BJ (cell line): ENCODE data around the gene EPB41L2. TPM values are rescaled to one million over a fixed set of nuclear protein-coding genes. Genes with fewer than 3 reads are reported as not detected.

Experiments used
- CTCF ChIA-PET: fragments of 350-600 bp; formaldehyde crosslinking; extraction: SDS; loops from one replicate; lab custom pipeline; 2021; ENCODE audit warnings: antibody characterized with exemption, inconsistent platforms; lab: Yijun Ruan, JAX
- POLR2A ChIA-PET: fragments of 300-600 bp; sonication (Branson Sonifier 250); formaldehyde crosslinking; extraction: SDS; loops from one replicate; lab custom pipeline; 2021; ENCODE audit warnings: antibody characterized with exemption; lab: Charles Lee
- DNase-seq: peaks from one replicate; pipeline ENCODE4 v3.0.0-alpha.2; 2011; ENCODE audit warnings: low read depth
- H3K27me3 ChIP-seq: 2 replicates; pipeline ENCODE4 v1.6.0; 2011; ENCODE audit warnings: low read length; ENCODE audit not compliant: control insufficient read depth, insufficient read depth
- H3K36me3 ChIP-seq: 2 replicates; pipeline ENCODE4 v1.5.1; 2011; ENCODE audit warnings: low read length; ENCODE audit not compliant: control insufficient read depth, insufficient read depth
- H3K4me3 ChIP-seq: 2 replicates; pipeline ENCODE4 v1.5.1; 2011; ENCODE audit warnings: low read depth, mild to moderate bottlenecking, control low read depth, low read length
- polyA plus RNA-seq: library from polyadenylated mRNA; depleted of rRNA; stranded (reverse); fragments of >200 nt; gene quantifications from 2 replicates; pipeline ENCODE4 v1.2.3, GENCODE V29; 2011
- TF ChIP-seq, protein P1 (sequence below): IDR thresholded peaks from 2 replicates; pipeline ENCODE4 v1.5.1; 2011; ENCODE audit warnings: low read depth, mild to moderate bottlenecking, control low read depth, inconsistent platforms, low read length, moderate library complexity; ENCODE audit not compliant: insufficient read depth

The EPB41L2 gene
- polyA plus RNA-seq, 1 experiment, result 24.5 TPM

DNA sequence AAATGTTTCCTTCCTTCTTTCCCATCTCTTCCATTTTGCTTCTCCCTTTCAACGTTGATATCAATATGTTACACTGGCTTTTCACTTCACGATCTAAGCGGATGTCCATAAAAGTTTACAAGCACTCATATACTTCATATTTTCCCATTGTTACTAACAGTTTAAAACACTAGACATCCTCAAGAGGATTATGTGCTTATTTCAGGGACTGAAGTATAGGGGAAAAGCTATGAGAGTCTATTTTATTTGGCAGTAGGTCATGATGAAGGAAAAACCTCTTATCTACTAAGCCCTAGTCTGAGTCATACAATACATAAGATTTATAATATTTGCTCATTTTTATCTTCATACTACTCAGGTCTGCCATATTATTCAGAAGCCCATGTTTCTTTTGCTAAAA is 20.6 kb upstream of the EPB41L2 start:
- CTCF ChIA-PET, result interaction anchor here (1.6 kb wide), 1 partner anchor 22 kb away, joined by 6 read pairs; no protein-coding TSS in a partner anchor
- H3K4me3 ChIP-seq, result no peak overlapping the region
- POLR2A ChIA-PET, result no interaction called here
- peaks cover 2% of the 10 kb centered on the region; the same call in 1 of the 2 replicates for H3K27me3 ChIP-seq
- H3K36me3 ChIP-seq, result no peaks in the 10 kb centered on the region
- TF ChIP-seq, protein P1, sequence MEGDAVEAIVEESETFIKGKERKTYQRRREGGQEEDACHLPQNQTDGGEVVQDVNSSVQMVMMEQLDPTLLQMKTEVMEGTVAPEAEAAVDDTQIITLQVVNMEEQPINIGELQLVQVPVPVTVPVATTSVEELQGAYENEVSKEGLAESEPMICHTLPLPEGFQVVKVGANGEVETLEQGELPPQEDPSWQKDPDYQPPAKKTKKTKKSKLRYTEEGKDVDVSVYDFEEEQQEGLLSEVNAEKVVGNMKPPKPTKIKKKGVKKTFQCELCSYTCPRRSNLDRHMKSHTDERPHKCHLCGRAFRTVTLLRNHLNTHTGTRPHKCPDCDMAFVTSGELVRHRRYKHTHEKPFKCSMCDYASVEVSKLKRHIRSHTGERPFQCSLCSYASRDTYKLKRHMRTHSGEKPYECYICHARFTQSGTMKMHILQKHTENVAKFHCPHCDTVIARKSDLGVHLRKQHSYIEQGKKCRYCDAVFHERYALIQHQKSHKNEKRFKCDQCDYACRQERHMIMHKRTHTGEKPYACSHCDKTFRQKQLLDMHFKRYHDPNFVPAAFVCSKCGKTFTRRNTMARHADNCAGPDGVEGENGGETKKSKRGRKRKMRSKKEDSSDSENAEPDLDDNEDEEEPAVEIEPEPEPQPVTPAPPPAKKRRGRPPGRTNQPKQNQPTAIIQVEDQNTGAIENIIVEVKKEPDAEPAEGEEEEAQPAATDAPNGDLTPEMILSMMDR, result no peak
- no peak for DNase-seq

DNA sequence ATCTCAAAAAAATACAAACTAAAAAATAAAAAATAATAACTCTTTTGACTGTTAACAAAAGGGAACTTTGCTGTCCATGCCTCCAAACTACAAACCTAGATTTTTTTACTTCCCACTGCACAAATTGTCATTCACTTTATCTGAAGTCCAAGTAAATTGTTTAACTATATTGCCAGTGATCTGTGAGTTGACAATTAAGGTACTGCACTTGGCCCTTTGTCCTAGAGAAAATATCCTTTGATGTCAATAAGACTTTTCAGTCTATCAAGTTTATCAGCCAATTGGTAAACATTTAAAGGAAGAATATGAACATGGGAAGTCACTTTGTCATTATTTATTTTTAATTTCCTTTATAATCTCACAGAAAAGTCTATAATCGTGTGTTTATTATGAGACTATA is 19.3 kb upstream of the EPB41L2 start:
- ChIA-PET POLR2A (no interaction called here), CTCF (interaction anchor here (1.1 kb wide), 1 partner anchor 20 kb away, joined by 3 read pairs; no protein-coding TSS in a partner anchor)
- H3K36me3 ChIP-seq, result no peaks in the 10 kb centered on the region
- DNase-seq, result no peak
- TF ChIP-seq, protein P1, result no peak
- no peak overlapping the region for H3K4me3 ChIP-seq
- peaks cover 2% of the 10 kb centered on the region; the same call in 1 of the 2 replicates for H3K27me3 ChIP-seq

DNA sequence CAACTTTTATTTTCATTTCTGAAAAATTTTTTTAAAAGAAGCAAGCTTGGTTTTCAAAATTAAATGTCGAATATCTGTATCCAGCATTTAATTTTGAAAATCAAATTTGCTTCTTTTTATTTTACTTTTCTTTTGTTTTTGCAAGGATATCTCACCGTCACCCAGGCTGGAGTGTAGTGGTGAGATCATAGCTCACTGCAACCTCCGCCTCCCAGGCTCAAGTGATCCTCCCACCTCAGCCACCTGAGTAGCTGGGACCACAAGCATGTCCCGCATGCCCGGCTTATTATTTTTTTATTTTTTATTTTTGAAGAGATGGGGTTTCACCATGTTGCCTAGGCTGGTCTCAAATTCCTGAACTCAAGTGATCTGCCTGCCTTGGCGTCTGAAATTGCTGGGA is 17.0 kb upstream of the EPB41L2 start:
- Histone ChIP-seq H3K27me3 (no peaks in the 10 kb centered on the region), H3K36me3 (no peaks in the 10 kb centered on the region), H3K4me3 (no peak overlapping the region)
- TF ChIP-seq, protein P1, result no peak
- ChIA-PET POLR2A (no interaction called here), CTCF (interaction anchor here (0.6 kb wide), 1 partner anchor 144 kb away, joined by 3 read pairs; no protein-coding TSS in a partner anchor)
- no peak for DNase-seq

DNA sequence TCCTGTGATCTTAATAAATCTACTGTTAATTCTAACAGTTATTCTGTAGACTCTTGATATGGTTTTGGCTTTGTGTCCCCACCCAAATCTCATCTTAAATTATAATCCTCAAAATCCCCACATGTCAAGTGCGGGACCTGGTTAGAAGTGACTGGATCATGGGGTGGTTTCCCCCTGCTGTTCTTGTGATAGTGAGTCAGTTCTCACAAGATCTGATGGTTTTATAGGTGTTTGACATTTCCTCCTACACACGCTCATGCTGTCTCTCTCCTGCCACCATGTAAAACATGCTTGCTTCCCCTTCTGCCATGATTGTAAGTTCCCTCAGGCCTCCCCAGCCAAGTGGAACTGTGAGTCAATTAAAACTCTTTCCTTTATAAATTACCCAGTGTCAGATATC is 10.5 kb upstream of the EPB41L2 start:
- Histone ChIP-seq H3K36me3 (no peaks in the 10 kb centered on the region), H3K4me3 (no peak overlapping the region), H3K27me3 (no peaks in the 10 kb centered on the region)
- no peak for DNase-seq
- POLR2A ChIA-PET, result no interaction called here
- TF ChIP-seq, protein P1, result no peak
- CTCF ChIA-PET, result no interaction called here

DNA sequence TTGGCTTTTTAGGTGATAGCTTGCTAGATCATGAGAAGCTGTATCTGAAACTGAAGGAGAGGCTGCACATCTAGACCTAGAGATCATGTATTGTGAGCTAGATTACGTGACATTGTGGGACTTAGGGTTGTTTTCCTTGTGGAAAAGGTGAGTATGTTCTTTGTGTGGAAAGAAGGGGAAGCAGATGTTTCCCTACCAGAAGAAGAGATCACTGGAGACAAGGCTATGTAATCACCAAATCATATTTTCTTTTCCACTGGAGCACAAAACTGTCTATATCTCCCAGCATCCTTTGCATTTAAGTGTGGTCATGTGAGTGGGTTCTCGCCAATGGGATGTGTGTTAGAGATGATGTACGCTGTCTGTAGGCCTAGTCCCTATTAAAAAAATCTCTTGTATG is 7.0 kb upstream of the EPB41L2 start:
- TF ChIP-seq, protein P1, result no peak
- ChIA-PET CTCF (no interaction called here), POLR2A (no interaction called here)
- no peaks in the 10 kb centered on the region for H3K27me3 ChIP-seq
- no peak for DNase-seq
- H3K36me3 ChIP-seq, result no peaks in the 10 kb centered on the region
- H3K4me3 ChIP-seq, result no peak overlapping the region
